Ishikawa (cell line): Measurements from ENCODE around the gene PARP8.

Experiments
- CEBPB ChIP-seq: IDR thresholded peaks from 2 replicates; pipeline ENCODE4 v1.6.1; 2012
- CREB1 ChIP-seq: IDR thresholded peaks from 2 replicates; pipeline ENCODE4 v1.6.1; 2012; ENCODE audit warnings: low read depth
- EGR1 ChIP-seq: IDR thresholded peaks from 2 replicates; pipeline ENCODE4 v1.6.1; 2012
- EP300 ChIP-seq: IDR thresholded peaks from 2 replicates; pipeline ENCODE4 v1.6.1; 2012; ENCODE audit warnings: borderline replicate concordance
- FOXM1 ChIP-seq: IDR thresholded peaks from 2 replicates; pipeline ENCODE4 v1.6.1; 2012; ENCODE audit warnings: low read depth, borderline replicate concordance
- NFIC ChIP-seq: IDR thresholded peaks from 2 replicates; pipeline ENCODE4 v1.6.1; 2012
- RAD21 ChIP-seq: IDR thresholded peaks from 2 replicates; pipeline ENCODE4 v1.6.1; 2012; ENCODE audit warnings: low read depth
- TAF1 ChIP-seq: IDR thresholded peaks from 2 replicates; pipeline ENCODE4 v1.6.1; 2012; ENCODE audit warnings: low read depth, mild to moderate bottlenecking
- TCF12 ChIP-seq: IDR thresholded peaks from 2 replicates; pipeline ENCODE4 v1.6.1; 2012; ENCODE audit warnings: low read depth
- TEAD4 ChIP-seq: IDR thresholded peaks from 2 replicates; pipeline ENCODE4 v1.6.1; 2012
- YY1 ChIP-seq: IDR thresholded peaks from 2 replicates; pipeline ENCODE4 v1.6.1; 2012; ENCODE audit warnings: low read depth
- ZBTB7A ChIP-seq: IDR thresholded peaks from 2 replicates; pipeline ENCODE4 v1.6.1; 2012; ENCODE audit warnings: low read depth
- TF ChIP-seq, protein P1 (sequence below): IDR thresholded peaks from 2 replicates; pipeline ENCODE4 v1.6.1; 2012
- TF ChIP-seq, protein P2 (sequence below): IDR thresholded peaks from 2 replicates; pipeline ENCODE4 v1.6.1; 2012
- TF ChIP-seq, protein P3 (sequence below): IDR thresholded peaks from 2 replicates; pipeline ENCODE4 v1.6.1; 2012; ENCODE audit warnings: low read depth, mild to moderate bottlenecking

Gene PARP8

DNA sequence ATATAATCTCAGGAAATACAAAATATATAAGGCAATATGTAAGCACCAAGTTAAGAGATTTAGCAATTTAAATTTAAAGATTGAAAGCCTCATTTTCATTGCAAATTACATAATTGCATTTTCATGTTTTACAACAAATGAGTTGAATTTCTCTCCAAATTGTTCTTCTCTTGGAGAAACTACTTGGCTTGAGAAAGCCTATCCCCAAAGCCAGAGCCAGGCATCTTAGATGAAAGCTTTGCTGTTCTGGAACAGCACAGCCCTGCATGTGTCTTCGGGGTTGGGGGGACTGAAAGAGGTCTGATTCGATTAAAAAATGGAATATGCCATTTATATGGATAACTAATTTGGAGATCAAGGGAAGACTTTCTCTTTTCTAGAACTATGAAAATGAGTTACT is 212.0 kb downstream of the PARP8 start:
- TF ChIP-seq CREB1: no peak
- TF ChIP-seq, protein P1, sequence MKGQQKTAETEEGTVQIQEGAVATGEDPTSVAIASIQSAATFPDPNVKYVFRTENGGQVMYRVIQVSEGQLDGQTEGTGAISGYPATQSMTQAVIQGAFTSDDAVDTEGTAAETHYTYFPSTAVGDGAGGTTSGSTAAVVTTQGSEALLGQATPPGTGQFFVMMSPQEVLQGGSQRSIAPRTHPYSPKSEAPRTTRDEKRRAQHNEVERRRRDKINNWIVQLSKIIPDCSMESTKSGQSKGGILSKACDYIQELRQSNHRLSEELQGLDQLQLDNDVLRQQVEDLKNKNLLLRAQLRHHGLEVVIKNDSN: no peak

GRCh38 chr5:50881407-50881806 is 215.0 kb downstream of the PARP8 start:
- TF ChIP-seq, protein P2, sequence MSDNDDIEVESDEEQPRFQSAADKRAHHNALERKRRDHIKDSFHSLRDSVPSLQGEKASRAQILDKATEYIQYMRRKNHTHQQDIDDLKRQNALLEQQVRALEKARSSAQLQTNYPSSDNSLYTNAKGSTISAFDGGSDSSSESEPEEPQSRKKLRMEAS: no peak
- TF ChIP-seq CREB1 (no peak), EP300 (no peak), TCF12 (no peak), ZBTB7A (no peak), TEAD4 (no peak), TAF1 (no peak), RAD21 (no peak), YY1 (no peak), NFIC (no peak), EGR1 (no peak)
- TF ChIP-seq, protein P3, sequence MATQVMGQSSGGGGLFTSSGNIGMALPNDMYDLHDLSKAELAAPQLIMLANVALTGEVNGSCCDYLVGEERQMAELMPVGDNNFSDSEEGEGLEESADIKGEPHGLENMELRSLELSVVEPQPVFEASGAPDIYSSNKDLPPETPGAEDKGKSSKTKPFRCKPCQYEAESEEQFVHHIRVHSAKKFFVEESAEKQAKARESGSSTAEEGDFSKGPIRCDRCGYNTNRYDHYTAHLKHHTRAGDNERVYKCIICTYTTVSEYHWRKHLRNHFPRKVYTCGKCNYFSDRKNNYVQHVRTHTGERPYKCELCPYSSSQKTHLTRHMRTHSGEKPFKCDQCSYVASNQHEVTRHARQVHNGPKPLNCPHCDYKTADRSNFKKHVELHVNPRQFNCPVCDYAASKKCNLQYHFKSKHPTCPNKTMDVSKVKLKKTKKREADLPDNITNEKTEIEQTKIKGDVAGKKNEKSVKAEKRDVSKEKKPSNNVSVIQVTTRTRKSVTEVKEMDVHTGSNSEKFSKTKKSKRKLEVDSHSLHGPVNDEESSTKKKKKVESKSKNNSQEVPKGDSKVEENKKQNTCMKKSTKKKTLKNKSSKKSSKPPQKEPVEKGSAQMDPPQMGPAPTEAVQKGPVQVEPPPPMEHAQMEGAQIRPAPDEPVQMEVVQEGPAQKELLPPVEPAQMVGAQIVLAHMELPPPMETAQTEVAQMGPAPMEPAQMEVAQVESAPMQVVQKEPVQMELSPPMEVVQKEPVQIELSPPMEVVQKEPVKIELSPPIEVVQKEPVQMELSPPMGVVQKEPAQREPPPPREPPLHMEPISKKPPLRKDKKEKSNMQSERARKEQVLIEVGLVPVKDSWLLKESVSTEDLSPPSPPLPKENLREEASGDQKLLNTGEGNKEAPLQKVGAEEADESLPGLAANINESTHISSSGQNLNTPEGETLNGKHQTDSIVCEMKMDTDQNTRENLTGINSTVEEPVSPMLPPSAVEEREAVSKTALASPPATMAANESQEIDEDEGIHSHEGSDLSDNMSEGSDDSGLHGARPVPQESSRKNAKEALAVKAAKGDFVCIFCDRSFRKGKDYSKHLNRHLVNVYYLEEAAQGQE: no peak
- TF ChIP-seq, protein P1: no peak

DNA sequence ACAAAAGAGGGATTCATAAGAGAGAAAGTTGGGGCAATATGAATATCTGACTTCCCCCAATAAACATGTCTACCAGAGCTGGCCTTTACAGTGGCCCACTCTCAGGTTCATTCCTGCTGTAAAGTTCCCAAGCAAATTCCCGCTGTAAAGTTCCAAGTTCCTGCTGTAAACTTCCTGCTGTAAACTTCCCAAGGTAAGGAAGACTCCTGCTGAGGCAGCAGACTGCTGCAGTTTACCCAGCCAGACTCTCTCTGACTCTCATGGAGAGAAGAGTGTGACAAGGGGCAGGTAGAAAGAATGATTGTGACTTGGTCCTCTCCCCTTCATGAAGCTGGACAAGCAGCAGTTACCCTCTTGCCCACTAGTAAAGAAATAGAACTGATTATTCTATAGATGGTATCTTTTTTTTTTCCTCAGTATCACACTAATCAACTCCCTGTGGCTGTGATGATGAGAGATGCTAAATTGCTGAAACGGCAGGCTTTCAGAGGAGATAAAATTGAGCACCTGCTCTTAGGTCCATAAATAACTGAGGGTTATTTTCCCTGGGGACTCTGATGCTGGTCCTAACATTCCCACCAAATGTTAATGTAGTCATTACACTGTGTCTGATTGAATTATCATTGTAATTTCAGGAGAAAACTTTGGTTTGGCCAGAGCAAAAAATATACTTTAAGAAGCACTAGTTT is 220.4 kb downstream of the PARP8 start:
- no peak for TF ChIP-seq CREB1
- no peak for TF ChIP-seq ZBTB7A

- TF ChIP-seq, protein P2: no peak
- no peak for TF ChIP-seq EP300
- no peak for TF ChIP-seq FOXM1
- no peak for TF ChIP-seq TAF1
- no peak for TF ChIP-seq CREB1
- TF ChIP-seq, protein P3: no peak
- TF ChIP-seq ZBTB7A: no peak
- TF ChIP-seq TEAD4: no peak
- TF ChIP-seq CEBPB: no peak
- TF ChIP-seq, protein P1: no peak
- no peak for TF ChIP-seq TCF12
- no peak for TF ChIP-seq EGR1
Measured at GRCh38 chr5:50887889-50888633, 221.6 kb downstream of the PARP8 start.

DNA sequence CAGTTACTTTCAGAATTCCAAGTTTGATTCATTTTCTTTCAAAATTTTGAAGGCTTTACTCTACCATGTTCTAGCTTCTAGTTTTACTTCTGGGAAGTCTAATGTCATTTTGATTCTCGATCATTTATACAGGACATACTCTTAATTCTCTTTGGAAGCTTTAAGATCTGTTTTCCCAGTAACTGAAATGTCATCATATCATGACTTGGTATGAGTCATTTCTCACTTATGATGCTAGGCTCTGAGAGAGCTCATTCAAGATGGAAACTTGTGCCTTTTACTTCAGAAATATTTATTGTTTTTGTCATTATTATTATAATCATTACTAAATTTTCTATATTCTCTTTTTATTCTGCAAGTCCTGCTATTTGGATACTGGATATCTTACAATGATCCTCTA is 222.3 kb downstream of the PARP8 start:
- TF ChIP-seq ZBTB7A: no peak
- no peak for TF ChIP-seq TAF1

- TF ChIP-seq CEBPB: no peak
- TF ChIP-seq, protein P1: no peak
- TF ChIP-seq, protein P3: no peak
Measured at GRCh38 chr5:50889790-50890189, 223.4 kb downstream of the PARP8 start.
